ENCODE results near the gene TWSG1.
"Not testable (repeated sequence)": the region's sequence is repeated elsewhere in the genome, so short reads cannot be mapped to it uniquely, and the experiment has no call there.

TWSG1 gene

GRCh38 chr18:9394046-9394445 lies 59.5 kb downstream of the TWSG1 start:
- TF ChIP-seq CTCF (IDR thresholded peaks at IDR 0.05; ENCODE audit: low read depth, low read length, missing control alignments), result no peak
- in situ Hi-C loops (cut with HindIII; ENCODE audit: low pct_ligation_motif_present, low sequenced_read_pairs), result no loop called here
- Histone ChIP-seq H3K27me3 (replicated peaks) (no peaks in the 10 kb centered on the region), H3K36me3 (replicated peaks) (peaks cover 10% of the 10 kb centered on the region), H3K4me3 (ENCODE audit: low read depth, low read length) (no peak overlapping the region), H3K27ac (no peak overlapping the region)
- DNase-seq, result no peak

- H3K27ac ChIP-seq, result no peak overlapping the region
- no peaks in the 10 kb centered on the region for H3K27me3 ChIP-seq (replicated peaks)
- H3K4me3 ChIP-seq (ENCODE audit: low read depth, low read length), result no peak overlapping the region
- peaks cover 3% of the 10 kb centered on the region for H3K36me3 ChIP-seq (replicated peaks)
- no peak for TF ChIP-seq CTCF (IDR thresholded peaks at IDR 0.05; ENCODE audit: low read depth, low read length, missing control alignments)
- in situ Hi-C loops (cut with HindIII; ENCODE audit: low pct_ligation_motif_present, low sequenced_read_pairs), result no loop called here
- DNase-seq, result no peak
Observed at GRCh38 chr18:9400197-9400596, 65.6 kb downstream of the TWSG1 start.

GRCh38 chr18:9401176-9401575 lies 66.6 kb downstream of the TWSG1 start:
- no peak for TF ChIP-seq CTCF (IDR thresholded peaks at IDR 0.05; ENCODE audit: low read depth, low read length, missing control alignments)
- no peak for DNase-seq
- no peaks in the 10 kb centered on the region for H3K27me3 ChIP-seq (replicated peaks)
- no peak overlapping the region for H3K27ac ChIP-seq
- no peak overlapping the region for H3K4me3 ChIP-seq (ENCODE audit: low read depth, low read length)
- in situ Hi-C loops (cut with HindIII; ENCODE audit: low pct_ligation_motif_present, low sequenced_read_pairs), result no loop called here
- peaks cover 3% of the 10 kb centered on the region for H3K36me3 ChIP-seq (replicated peaks)

- H3K36me3 ChIP-seq (replicated peaks), result not testable (repeated sequence)
Observed at GRCh38 chr18:9402358-9403007, 67.9 kb downstream of the TWSG1 start.

GRCh38 chr18:9403795-9404564 lies 69.4 kb downstream of the TWSG1 start:
- no peak overlapping the region for H3K4me3 ChIP-seq (ENCODE audit: low read depth, low read length)
- no peak for TF ChIP-seq CTCF (IDR thresholded peaks at IDR 0.05; ENCODE audit: low read depth, low read length, missing control alignments)
- H3K27ac ChIP-seq, result peak overlapping the region; percentile 18
- H3K27me3 ChIP-seq (replicated peaks), result no peaks in the 10 kb centered on the region
- DNase-seq, result peak; percentile 49
- H3K36me3 ChIP-seq (replicated peaks), result no peaks in the 10 kb centered on the region
- in situ Hi-C loops (cut with HindIII; ENCODE audit: low pct_ligation_motif_present, low sequenced_read_pairs), result no loop called here

More at GRCh38 chr18:9402358-9403007, 67.9 kb downstream of the TWSG1 start:
- H3K27ac ChIP-seq; H3K27me3 ChIP-seq (replicated peaks); H3K4me3 ChIP-seq (ENCODE audit: low read depth, low read length); DNase-seq; in situ Hi-C loops (cut with HindIII; ENCODE audit: low pct_ligation_motif_present, low sequenced_read_pairs): not testable (repeated sequence)

- H3K27me3 ChIP-seq (replicated peaks), result no peaks in the 10 kb centered on the region
- in situ Hi-C loops (cut with HindIII; ENCODE audit: low pct_ligation_motif_present, low sequenced_read_pairs), result no loop called here
- DNase-seq, result no peak
- no peak overlapping the region for H3K4me3 ChIP-seq (ENCODE audit: low read depth, low read length)
- TF ChIP-seq CTCF (IDR thresholded peaks at IDR 0.05; ENCODE audit: low read depth, low read length, missing control alignments), result no peak
- H3K27ac ChIP-seq, result peak overlapping the region; percentile 62
- no peaks in the 10 kb centered on the region for H3K36me3 ChIP-seq (replicated peaks)
Observed at GRCh38 chr18:9404565-9405060, 70.0 kb downstream of the TWSG1 start.
